Measurements from ENCODE around the gene EVI5L. TPM values are rescaled to one million over a fixed set of nuclear protein-coding genes. Genes with fewer than 3 reads are reported as not detected.
"Not testable (repeated sequence)": the region's sequence is repeated elsewhere in the genome, so short reads cannot be mapped to it uniquely, and the experiment has no call there.

Gene EVI5L
- total RNA-seq, 4 donors from 2014 or later, result 8.3 to 15.5 (median 11.9) TPM

DNA sequence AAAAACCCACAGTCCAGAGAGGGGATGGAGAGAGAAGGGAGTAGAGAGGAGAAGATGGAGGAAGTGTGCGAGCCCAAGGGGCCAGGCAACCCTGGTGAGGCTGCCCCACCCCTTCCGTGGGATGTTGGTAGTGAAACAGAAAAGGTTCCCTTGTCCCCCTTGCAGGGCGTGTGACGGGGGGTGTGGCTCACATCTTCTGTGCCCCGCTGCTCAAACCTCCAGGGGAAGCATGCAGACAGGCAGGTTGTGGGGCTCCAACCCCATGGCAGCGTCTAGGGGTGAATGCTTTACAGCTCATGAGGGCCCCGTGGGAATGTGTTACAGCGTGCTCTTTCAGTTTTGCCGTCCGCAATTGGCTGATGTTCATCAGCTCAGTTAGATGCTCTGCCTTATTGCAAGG lies 14.7 kb upstream of the EVI5L start:
- no peak for TF ChIP-seq POLR2A (IDR thresholded peaks at IDR 0.05)
- TF ChIP-seq, protein P1, sequence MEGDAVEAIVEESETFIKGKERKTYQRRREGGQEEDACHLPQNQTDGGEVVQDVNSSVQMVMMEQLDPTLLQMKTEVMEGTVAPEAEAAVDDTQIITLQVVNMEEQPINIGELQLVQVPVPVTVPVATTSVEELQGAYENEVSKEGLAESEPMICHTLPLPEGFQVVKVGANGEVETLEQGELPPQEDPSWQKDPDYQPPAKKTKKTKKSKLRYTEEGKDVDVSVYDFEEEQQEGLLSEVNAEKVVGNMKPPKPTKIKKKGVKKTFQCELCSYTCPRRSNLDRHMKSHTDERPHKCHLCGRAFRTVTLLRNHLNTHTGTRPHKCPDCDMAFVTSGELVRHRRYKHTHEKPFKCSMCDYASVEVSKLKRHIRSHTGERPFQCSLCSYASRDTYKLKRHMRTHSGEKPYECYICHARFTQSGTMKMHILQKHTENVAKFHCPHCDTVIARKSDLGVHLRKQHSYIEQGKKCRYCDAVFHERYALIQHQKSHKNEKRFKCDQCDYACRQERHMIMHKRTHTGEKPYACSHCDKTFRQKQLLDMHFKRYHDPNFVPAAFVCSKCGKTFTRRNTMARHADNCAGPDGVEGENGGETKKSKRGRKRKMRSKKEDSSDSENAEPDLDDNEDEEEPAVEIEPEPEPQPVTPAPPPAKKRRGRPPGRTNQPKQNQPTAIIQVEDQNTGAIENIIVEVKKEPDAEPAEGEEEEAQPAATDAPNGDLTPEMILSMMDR (IDR thresholded peaks at IDR 0.05), result no peak
- 41 to 47% methylated on average over 5 to 10 of the region's 10 CpGs for WGBS, 2 donors
- no peaks in the 10 kb centered on the region for H3K4me1 ChIP-seq
- no peaks in the 10 kb centered on the region for H3K36me3 ChIP-seq
- H3K27me3 ChIP-seq, result peaks cover 0 to 68% (median 0%) of the 10 kb centered on the region in 4 donors
- H3K27ac ChIP-seq, result no peak overlapping the region
- no peak for DNase-seq
- no peak overlapping the region for H3K4me3 ChIP-seq
- intact Hi-C loops (cut with DNase I), result no loop called here
- peaks cover 0 to 39% (median 9%) of the 10 kb centered on the region in 3 donors for H3K9me3 ChIP-seq

DNA sequence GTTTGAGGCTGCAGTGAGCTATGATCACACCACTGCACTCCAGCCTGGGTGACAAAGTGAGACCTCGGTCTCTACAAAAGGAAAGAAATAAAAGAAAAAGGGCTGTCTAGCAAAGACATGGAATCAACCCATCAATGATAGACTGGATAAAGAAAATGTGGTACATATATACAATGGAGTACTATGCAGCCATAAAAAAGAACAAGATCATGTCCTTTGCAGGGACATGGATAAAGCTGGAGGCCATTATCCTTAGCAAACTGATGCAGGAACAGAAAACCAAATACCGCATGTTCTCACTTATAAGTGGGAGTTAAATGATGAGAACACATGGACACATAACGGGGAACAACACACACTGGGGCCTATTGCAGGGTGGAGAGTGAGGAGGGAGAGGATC lies 14.0 kb upstream of the EVI5L start:
- DNase-seq; H3K36me3 ChIP-seq; H3K4me1 ChIP-seq; H3K27ac ChIP-seq; intact Hi-C loops (cut with DNase I); H3K4me3 ChIP-seq: not testable (repeated sequence)
- 92% methylated on average over 3 of the region's 3 CpGs for WGBS, 2 donors
- peaks cover 0 to 71% (median 0%) of the 10 kb centered on the region in 4 donors for H3K27me3 ChIP-seq
- H3K9me3 ChIP-seq, result peaks cover 0 to 38% (median 5%) of the 10 kb centered on the region in 3 donors

DNA sequence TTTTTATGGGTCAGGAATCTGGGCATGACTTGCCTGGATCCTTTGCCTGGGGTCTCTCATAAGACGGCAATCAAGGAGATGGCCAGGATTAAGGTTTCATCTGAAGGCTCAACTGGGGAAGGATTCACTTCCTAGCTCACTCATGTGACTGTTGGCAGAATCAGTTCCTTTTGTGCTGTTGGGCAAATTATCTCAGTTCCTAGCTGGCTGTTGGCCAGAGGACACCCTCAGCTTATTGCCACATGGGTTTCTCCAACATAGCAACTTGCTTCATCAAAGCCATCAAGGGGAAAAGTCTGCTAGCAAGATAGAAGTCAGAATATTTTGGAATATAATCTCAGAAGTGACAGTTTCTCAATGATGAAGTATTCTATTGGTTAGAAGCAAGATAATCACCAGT lies 12.2 kb upstream of the EVI5L start:
- no peaks in the 10 kb centered on the region for H3K36me3 ChIP-seq
- no peak for DNase-seq
- WGBS, 2 donors, result 89 to 92% methylated on average over 1 of the region's 1 CpG

DNA sequence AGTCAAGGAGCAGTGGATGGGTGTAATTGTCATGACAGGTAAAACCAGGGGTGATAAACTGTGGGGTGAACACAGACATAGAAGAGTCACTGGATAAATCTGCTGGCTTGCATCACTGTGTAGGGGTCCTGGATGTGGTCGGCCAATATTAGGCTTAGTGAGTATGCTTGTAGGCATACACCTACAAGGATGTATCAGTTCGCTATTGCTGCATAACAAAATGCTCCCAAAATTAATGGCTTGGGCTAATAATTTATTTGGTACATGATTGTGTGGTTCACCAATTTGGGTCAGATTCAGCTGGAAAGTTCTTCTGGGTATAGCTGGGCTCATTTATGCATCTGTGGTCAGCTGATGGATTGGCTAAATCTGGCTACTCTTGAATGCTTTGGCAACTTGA lies 11.2 kb upstream of the EVI5L start:
- intact Hi-C loops (cut with DNase I), result no loop called here
- H3K27ac ChIP-seq, result no peak overlapping the region
- no peaks in the 10 kb centered on the region for H3K4me1 ChIP-seq
- DNase-seq, result no peak
- H3K4me3 ChIP-seq, result no peak overlapping the region
- peaks cover 0 to 20% (median 0%) of the 10 kb centered on the region in 3 donors for H3K9me3 ChIP-seq
- 78 to 92% methylated on average over 1 to 2 of the region's 2 CpGs for WGBS, 2 donors
- H3K36me3 ChIP-seq, result no peaks in the 10 kb centered on the region
- peaks cover 0 to 68% (median 0%) of the 10 kb centered on the region in 4 donors for H3K27me3 ChIP-seq
- no peak for TF ChIP-seq POLR2A (IDR thresholded peaks at IDR 0.05)
- TF ChIP-seq, protein P1 (IDR thresholded peaks at IDR 0.05), result no peak

More for the DNA sequence above, 12.2 kb upstream of the EVI5L start:
- H3K4me1 ChIP-seq, result no peaks in the 10 kb centered on the region
- H3K9me3 ChIP-seq, result peaks cover 0 to 20% (median 0%) of the 10 kb centered on the region in 3 donors
- intact Hi-C loops (cut with DNase I), result no loop called here
- peaks cover 0 to 68% (median 0%) of the 10 kb centered on the region in 4 donors for H3K27me3 ChIP-seq
- H3K4me3 ChIP-seq, result no peak overlapping the region
- H3K27ac ChIP-seq, result no peak overlapping the region
- TF ChIP-seq, protein P1 (IDR thresholded peaks at IDR 0.05), result no peak
- TF ChIP-seq POLR2A (IDR thresholded peaks at IDR 0.05), result no peak

DNA sequence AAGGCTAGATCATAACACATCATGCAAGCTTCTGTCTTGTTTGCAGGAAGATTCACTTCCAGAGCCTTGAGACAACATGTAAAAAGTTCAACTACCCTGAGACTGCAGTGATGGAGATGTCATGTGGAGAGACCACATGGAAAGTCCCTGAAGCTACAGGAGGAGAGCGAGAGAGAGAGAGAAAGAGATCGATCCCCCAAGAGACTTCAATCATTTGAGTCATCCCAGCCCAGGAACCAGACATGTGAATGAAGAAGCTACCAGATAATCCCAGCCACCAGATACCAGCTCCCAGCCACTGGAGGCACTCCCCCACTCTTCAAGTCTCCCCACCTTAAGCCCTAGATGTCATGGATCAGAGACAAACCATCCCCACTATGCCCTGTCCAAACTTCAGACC lies 10.7 kb upstream of the EVI5L start:
- intact Hi-C loops (cut with DNase I), result no loop called here
- 64 to 71% methylated on average over 2 of the region's 2 CpGs for WGBS, 2 donors
- no peak for DNase-seq

More for the DNA sequence above, 10.7 kb upstream of the EVI5L start:
- Histone ChIP-seq H3K9me3 (peaks cover 0 to 20% (median 0%) of the 10 kb centered on the region in 3 donors), H3K36me3 (no peaks in the 10 kb centered on the region), H3K4me1 (no peaks in the 10 kb centered on the region), H3K27me3 (peaks cover 0 to 71% (median 0%) of the 10 kb centered on the region in 4 donors), H3K27ac (no peak overlapping the region), H3K4me3 (no peak overlapping the region)
- TF ChIP-seq, protein P1 (IDR thresholded peaks at IDR 0.05), result no peak
- TF ChIP-seq POLR2A (IDR thresholded peaks at IDR 0.05), result no peak
